DND-41 (cell line): ENCODE data around the gene ANKRD28.

ENCODE experiments used
- ATAC-seq: fragments of 200-7000 bp; cut with Tn5 transposase; 3 replicates; pipeline ENCODE4 v1.9.1; 2021; ENCODE audit warnings: low read depth; ENCODE audit not compliant: insufficient read depth
- DNase-seq: peaks from one replicate; pipeline ENCODE4 v3.0.0-alpha.2; 2020
- H2AFZ ChIP-seq: 2 replicates; pipeline ENCODE4 v1.6.0; 2012; ENCODE audit warnings: low read depth, low read length
- H3K27ac ChIP-seq: 2 replicates; pipeline ENCODE4 v1.5.1; 2012; ENCODE audit warnings: low read length, inconsistent platforms
- H3K27me3 ChIP-seq: fragments of 200-600 bp; sonication (generic); 2 replicates; pipeline ENCODE4 v1.6.0; 2012; ENCODE audit warnings: low read length, mild to moderate bottlenecking, inconsistent platforms; ENCODE audit not compliant: insufficient read depth, poor library complexity
- H3K36me3 ChIP-seq: 2 replicates; pipeline ENCODE4 v1.5.1; 2012; ENCODE audit warnings: low read length, inconsistent platforms; ENCODE audit not compliant: insufficient read depth
- H3K4me1 ChIP-seq: 2 replicates; pipeline ENCODE4 v1.5.1; 2012; ENCODE audit warnings: mild to moderate bottlenecking, low read length; ENCODE audit not compliant: insufficient read depth
- H3K4me2 ChIP-seq: 2 replicates; pipeline ENCODE4 v1.6.0; 2012; ENCODE audit warnings: mild to moderate bottlenecking, moderate library complexity, low read length, inconsistent platforms; ENCODE audit not compliant: insufficient read depth
- H3K4me3 ChIP-seq, 2 experiments: fragments of 200-600 bp in 1 of 2; shearing (Covaris generic) in 1 of 2; 2 replicates each; pipeline ENCODE4 v1.5.1; 2012 to 2016; ENCODE audit warnings: inconsistent platforms in 2 of 2, low read length in 2 of 2, mild to moderate bottlenecking in 2 of 2, low read depth in 1 of 2, moderate library complexity in 1 of 2
- H3K79me2 ChIP-seq: 2 replicates; pipeline ENCODE4 v1.6.0; 2012; ENCODE audit warnings: low read length, inconsistent platforms; ENCODE audit not compliant: insufficient read depth
- H3K9ac ChIP-seq: 2 replicates; pipeline ENCODE4 v1.6.0; 2012; ENCODE audit warnings: low read depth, mild to moderate bottlenecking, inconsistent platforms, low read length, moderate library complexity
- H3K9me3 ChIP-seq: 2 replicates; pipeline ENCODE4 v1.5.1; 2012; ENCODE audit warnings: low read length, moderate library complexity, mild to moderate bottlenecking, inconsistent platforms; ENCODE audit not compliant: insufficient read depth, severe bottlenecking
- H4K20me1 ChIP-seq: 2 replicates; pipeline ENCODE4 v1.6.0; 2012; ENCODE audit warnings: low read length; ENCODE audit not compliant: insufficient read depth
- CTCF ChIP-seq: IDR thresholded peaks from 2 replicates; pipeline ENCODE4 v1.5.1; 2012; ENCODE audit warnings: borderline replicate concordance, low read length, moderate library complexity, mild to moderate bottlenecking; ENCODE audit not compliant: poor library complexity, severe bottlenecking; ENCODE audit errors: extremely low read depth
- EZH2 ChIP-seq: IDR thresholded peaks from 3 replicates; pipeline ENCODE4 v1.6.1; 2012; ENCODE audit warnings: borderline replicate concordance, low read depth, mild to moderate bottlenecking, moderate library complexity, low read length, inconsistent platforms; ENCODE audit not compliant: severe bottlenecking

ANKRD28 gene

GRCh38 chr3:15694628-15695027, 103.2 kb downstream of the ANKRD28 start:
- H3K9me3 ChIP-seq: no peaks in the 10 kb centered on the region
- H4K20me1 ChIP-seq: no peaks in the 10 kb centered on the region; the same call in 1 of the 2 replicates
- no peak overlapping the region for H3K9ac ChIP-seq
- H3K36me3 ChIP-seq: peaks cover 77% of the 10 kb centered on the region
- H3K79me2 ChIP-seq: peaks cover 7% of the 10 kb centered on the region
- H3K27me3 ChIP-seq: no peaks in the 10 kb centered on the region
- no peaks in the 10 kb centered on the region for H3K4me1 ChIP-seq
- H2AFZ ChIP-seq: no peak overlapping the region
- no peak overlapping the region for H3K4me3 ChIP-seq
- H3K27ac ChIP-seq: no peak overlapping the region
- DNase-seq: no peak
- ATAC-seq: no peak
- H3K4me2 ChIP-seq: no peak overlapping the region
- no peak for TF ChIP-seq CTCF
- no peak for TF ChIP-seq EZH2

- ATAC-seq: no peak
These were observed 104.4 kb downstream of the ANKRD28 start for GRCh38 chr3:15693355-15693754.

GRCh38 chr3:15690748-15691147, 107.0 kb downstream of the ANKRD28 start:
- H4K20me1 ChIP-seq: no peaks in the 10 kb centered on the region; the same call in 1 of the 2 replicates
- H3K27ac ChIP-seq: no peak overlapping the region
- ATAC-seq (no peak), DNase-seq (no peak)
- TF ChIP-seq EZH2 (no peak), CTCF (no peak)
- peaks cover 7% of the 10 kb centered on the region for H3K79me2 ChIP-seq
- peaks cover 99% of the 10 kb centered on the region for H3K36me3 ChIP-seq
- H3K9me3 ChIP-seq: no peaks in the 10 kb centered on the region
- no peak overlapping the region for H3K9ac ChIP-seq
- H2AFZ ChIP-seq: no peak overlapping the region
- H3K4me2 ChIP-seq: no peak overlapping the region
- no peaks in the 10 kb centered on the region for H3K4me1 ChIP-seq
- H3K27me3 ChIP-seq: no peaks in the 10 kb centered on the region
- H3K4me3 ChIP-seq: no peak overlapping the region

More at GRCh38 chr3:15693355-15693754, 104.4 kb downstream of the ANKRD28 start:
- Histone ChIP-seq H4K20me1 (no peaks in the 10 kb centered on the region; the same call in 1 of the 2 replicates), H3K4me3 (no peak overlapping the region), H3K9me3 (no peaks in the 10 kb centered on the region), H3K4me2 (no peak overlapping the region), H3K79me2 (peaks cover 7% of the 10 kb centered on the region), H3K27ac (no peak overlapping the region), H3K4me1 (no peaks in the 10 kb centered on the region), H3K36me3 (peaks cover 89% of the 10 kb centered on the region), H3K27me3 (no peaks in the 10 kb centered on the region), H2AFZ (no peak overlapping the region), H3K9ac (no peak overlapping the region)
- TF ChIP-seq EZH2: no peak
- no peak for TF ChIP-seq CTCF
- no peak for DNase-seq

- Histone ChIP-seq H4K20me1 (no peaks in the 10 kb centered on the region; the same call in 1 of the 2 replicates), H2AFZ (no peak overlapping the region), H3K4me3 (no peak overlapping the region), H3K79me2 (peaks cover 5% of the 10 kb centered on the region; the same call in 1 of the 2 replicates), H3K27me3 (no peaks in the 10 kb centered on the region), H3K9ac (no peak overlapping the region), H3K36me3 (peaks cover 99% of the 10 kb centered on the region), H3K27ac (no peak overlapping the region), H3K4me2 (no peak overlapping the region), H3K9me3 (no peaks in the 10 kb centered on the region), H3K4me1 (no peaks in the 10 kb centered on the region)
- DNase-seq: no peak
- no peak for ATAC-seq
- TF ChIP-seq EZH2 (no peak), CTCF (no peak)
These were observed 107.5 kb downstream of the ANKRD28 start for GRCh38 chr3:15690230-15690629.
